Mesothelial cell of epicardium (in vitro differentiated cells): Measurements from ENCODE around the gene SAFB2. TPM values are rescaled to one million over a fixed set of nuclear protein-coding genes. Genes with fewer than 3 reads are reported as not detected.

Experiments
- DNase-seq, 2 experiments: peaks; one replicate each; pipeline ENCODE4 v3.0.0; 2021; ENCODE audit warnings: low spot score in 2 of 2; ENCODE audit not compliant: unreplicated experiment in 2 of 2
- H3K27ac Mint-ChIP-seq: 2 replicates; pipeline ENCODE4 v1.8.0; 2021; ENCODE audit warnings: mixed read lengths
- H3K27me3 Mint-ChIP-seq: 2 replicates; pipeline ENCODE4 v1.8.0; 2021; ENCODE audit warnings: low read depth, mixed read lengths
- H3K36me3 Mint-ChIP-seq: 2 replicates; pipeline ENCODE4 v1.8.0; 2021; ENCODE audit warnings: mixed read lengths
- H3K4me1 Mint-ChIP-seq: 2 replicates; pipeline ENCODE4 v1.8.0; 2021; ENCODE audit warnings: mixed read lengths
- H3K4me3 Mint-ChIP-seq: 2 replicates; pipeline ENCODE4 v1.8.0; 2021; ENCODE audit warnings: mild to moderate bottlenecking, moderate library complexity, mixed read lengths
- H3K9me3 Mint-ChIP-seq: 2 replicates; pipeline ENCODE4 v1.8.0; 2021; ENCODE audit warnings: mixed read lengths
- CTCF ChIP-seq: fragments of 200-600 bp; sonication (generic); IDR thresholded peaks from one replicate; pipeline ENCODE4 v1.5.0; 2021; ENCODE audit warnings: antibody characterized with exemption; ENCODE audit not compliant: unreplicated experiment
- total RNA-seq: library from RNA; stranded (reverse); gene quantifications from 3 replicates; pipeline ENCODE4 v1.2.1, GENCODE V29; 2021

The SAFB2 gene
- total RNA-seq, 1 donor from 2014 or later: 78.4 TPM

DNA sequence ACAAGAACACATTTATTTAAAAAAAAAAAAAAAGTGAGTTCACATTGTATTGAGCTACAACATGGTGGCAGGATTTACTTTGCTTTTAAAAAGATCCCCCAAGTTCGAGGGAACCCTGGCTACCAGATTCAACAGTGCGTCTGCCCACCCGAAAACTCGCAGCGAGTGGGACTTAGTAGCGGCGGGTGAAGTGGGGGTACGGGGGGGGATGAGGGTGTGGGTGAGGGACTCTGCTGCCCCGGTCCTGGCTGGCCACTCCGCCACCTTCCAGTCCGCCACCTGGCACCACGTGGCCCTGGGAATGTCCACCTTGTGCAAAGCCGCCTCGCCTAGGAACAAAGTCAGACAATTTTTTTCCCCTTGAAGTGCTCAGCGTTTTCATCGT lies 35.5 kb downstream of the SAFB2 start:
- TF ChIP-seq CTCF: no peak
- H3K27ac Mint-ChIP-seq: no peak overlapping the region
- DNase-seq: no peak
- H3K4me3 Mint-ChIP-seq: no peak overlapping the region
- peaks cover 23% of the 10 kb centered on the region for H3K36me3 Mint-ChIP-seq
- H3K4me1 Mint-ChIP-seq: peaks cover 9% of the 10 kb centered on the region
- H3K9me3 Mint-ChIP-seq: no peaks in the 10 kb centered on the region
- H3K27me3 Mint-ChIP-seq: no peaks in the 10 kb centered on the region

DNA sequence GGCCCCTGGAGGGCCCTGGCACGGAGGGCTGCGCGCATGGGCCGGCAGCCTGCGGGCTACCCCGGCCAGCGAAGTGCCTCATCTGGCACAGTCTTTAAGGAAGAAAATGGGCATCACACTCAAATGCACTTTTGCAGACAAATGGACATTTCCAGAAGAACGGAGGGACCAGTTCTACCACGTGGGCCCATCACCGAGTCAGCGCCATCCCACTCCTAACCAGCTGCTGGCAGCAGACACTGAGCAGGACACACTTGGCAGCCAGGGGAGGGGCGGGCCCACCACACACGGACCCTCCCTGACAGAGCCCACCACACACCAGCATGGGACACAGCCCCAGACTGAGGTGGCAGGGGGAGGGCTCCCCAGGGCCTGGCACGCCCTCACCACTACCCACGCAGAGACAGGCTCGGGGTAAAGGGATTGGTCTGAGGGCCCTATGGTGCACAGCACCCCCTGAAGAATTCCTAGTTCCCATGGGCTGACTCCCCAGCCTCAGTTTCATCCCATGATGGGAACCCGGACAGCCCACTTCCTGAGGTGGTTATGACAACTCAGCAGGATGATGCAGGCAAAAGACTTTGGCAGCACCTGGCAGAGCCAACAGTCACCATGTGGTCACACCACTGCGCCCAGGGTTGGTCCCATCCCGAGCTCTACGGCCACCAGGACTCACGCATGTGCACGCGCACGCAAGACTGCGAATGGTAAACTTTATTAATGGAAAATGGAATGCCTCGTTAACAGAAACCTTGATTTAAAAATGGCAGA lies 36.1 kb downstream of the SAFB2 start:
- no peak for TF ChIP-seq CTCF
- peak overlapping the region; percentile 47 for H3K27ac Mint-ChIP-seq

GRCh38 chr19:5585461-5586299 lies 36.9 kb downstream of the SAFB2 start:
- H3K27me3 Mint-ChIP-seq: no peaks in the 10 kb centered on the region
- peaks cover 16% of the 10 kb centered on the region for H3K36me3 Mint-ChIP-seq
- no peaks in the 10 kb centered on the region for H3K9me3 Mint-ChIP-seq
- H3K4me3 Mint-ChIP-seq: no peak overlapping the region
- DNase-seq: peak in 1 of 2 experiments; percentile 68
- peaks cover 9% of the 10 kb centered on the region for H3K4me1 Mint-ChIP-seq
- H3K27ac Mint-ChIP-seq: peak overlapping the region; percentile 92
- TF ChIP-seq CTCF: no peak

More for the DNA sequence above, 36.1 kb downstream of the SAFB2 start:
- H3K4me3 Mint-ChIP-seq: no peak overlapping the region
- peaks cover 19% of the 10 kb centered on the region for H3K36me3 Mint-ChIP-seq
- no peaks in the 10 kb centered on the region for H3K27me3 Mint-ChIP-seq
- H3K9me3 Mint-ChIP-seq: no peaks in the 10 kb centered on the region
- H3K4me1 Mint-ChIP-seq: peaks cover 9% of the 10 kb centered on the region
- no peak for DNase-seq

- H3K4me3 Mint-ChIP-seq: no peak overlapping the region
Measured at GRCh38 chr19:5580161-5580571, 42.4 kb downstream of the SAFB2 start.

DNA sequence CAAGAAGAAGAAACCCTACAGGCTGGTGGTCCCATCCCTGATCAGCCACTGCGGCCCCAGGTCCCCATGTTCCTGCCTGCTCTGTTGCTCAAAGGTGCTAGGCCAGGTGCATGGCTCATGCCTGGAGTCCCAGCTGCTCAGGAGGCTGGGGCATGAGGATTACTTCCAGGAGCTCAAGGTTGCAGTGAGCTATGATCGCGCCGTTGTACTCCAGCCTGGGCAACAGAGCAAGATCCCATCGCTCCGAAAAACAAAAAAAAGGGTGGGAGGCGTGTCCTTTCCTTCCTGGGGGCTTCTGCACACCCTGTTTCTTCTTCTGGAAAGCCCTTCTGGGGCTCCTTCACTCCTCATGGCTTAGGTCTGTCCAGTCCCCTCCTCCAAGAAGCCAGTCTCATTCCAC lies 42.9 kb downstream of the SAFB2 start:
- Mint-ChIP-seq H3K4me1 (peaks cover 4% of the 10 kb centered on the region), H3K27me3 (no peaks in the 10 kb centered on the region), H3K36me3 (no peaks in the 10 kb centered on the region), H3K27ac (no peak overlapping the region), H3K4me3 (no peak overlapping the region), H3K9me3 (no peaks in the 10 kb centered on the region)
- no peak for DNase-seq
- TF ChIP-seq CTCF: no peak

More at GRCh38 chr19:5580161-5580571, 42.4 kb downstream of the SAFB2 start:
- no peaks in the 10 kb centered on the region for H3K27me3 Mint-ChIP-seq
- no peaks in the 10 kb centered on the region for H3K9me3 Mint-ChIP-seq
- TF ChIP-seq CTCF: no peak
- DNase-seq: no peak
- H3K36me3 Mint-ChIP-seq: no peaks in the 10 kb centered on the region
- no peak overlapping the region for H3K27ac Mint-ChIP-seq
- peaks cover 4% of the 10 kb centered on the region for H3K4me1 Mint-ChIP-seq
